Measurements from ENCODE around the gene PEX3. TPM values are rescaled to one million over a fixed set of nuclear protein-coding genes. Genes with fewer than 3 reads are reported as not detected.
A peak's percentile ranks its signal among the peaks of the same experiment; 100 is the strongest.

Gene PEX3, protein sequence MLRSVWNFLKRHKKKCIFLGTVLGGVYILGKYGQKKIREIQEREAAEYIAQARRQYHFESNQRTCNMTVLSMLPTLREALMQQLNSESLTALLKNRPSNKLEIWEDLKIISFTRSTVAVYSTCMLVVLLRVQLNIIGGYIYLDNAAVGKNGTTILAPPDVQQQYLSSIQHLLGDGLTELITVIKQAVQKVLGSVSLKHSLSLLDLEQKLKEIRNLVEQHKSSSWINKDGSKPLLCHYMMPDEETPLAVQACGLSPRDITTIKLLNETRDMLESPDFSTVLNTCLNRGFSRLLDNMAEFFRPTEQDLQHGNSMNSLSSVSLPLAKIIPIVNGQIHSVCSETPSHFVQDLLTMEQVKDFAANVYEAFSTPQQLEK
- total RNA-seq (2014; rRNA removed; shearing (Covaris generic); ENCODE audit: low replicate concordance): 8.8 and 25.7 TPM in 2 replicates

DNA sequence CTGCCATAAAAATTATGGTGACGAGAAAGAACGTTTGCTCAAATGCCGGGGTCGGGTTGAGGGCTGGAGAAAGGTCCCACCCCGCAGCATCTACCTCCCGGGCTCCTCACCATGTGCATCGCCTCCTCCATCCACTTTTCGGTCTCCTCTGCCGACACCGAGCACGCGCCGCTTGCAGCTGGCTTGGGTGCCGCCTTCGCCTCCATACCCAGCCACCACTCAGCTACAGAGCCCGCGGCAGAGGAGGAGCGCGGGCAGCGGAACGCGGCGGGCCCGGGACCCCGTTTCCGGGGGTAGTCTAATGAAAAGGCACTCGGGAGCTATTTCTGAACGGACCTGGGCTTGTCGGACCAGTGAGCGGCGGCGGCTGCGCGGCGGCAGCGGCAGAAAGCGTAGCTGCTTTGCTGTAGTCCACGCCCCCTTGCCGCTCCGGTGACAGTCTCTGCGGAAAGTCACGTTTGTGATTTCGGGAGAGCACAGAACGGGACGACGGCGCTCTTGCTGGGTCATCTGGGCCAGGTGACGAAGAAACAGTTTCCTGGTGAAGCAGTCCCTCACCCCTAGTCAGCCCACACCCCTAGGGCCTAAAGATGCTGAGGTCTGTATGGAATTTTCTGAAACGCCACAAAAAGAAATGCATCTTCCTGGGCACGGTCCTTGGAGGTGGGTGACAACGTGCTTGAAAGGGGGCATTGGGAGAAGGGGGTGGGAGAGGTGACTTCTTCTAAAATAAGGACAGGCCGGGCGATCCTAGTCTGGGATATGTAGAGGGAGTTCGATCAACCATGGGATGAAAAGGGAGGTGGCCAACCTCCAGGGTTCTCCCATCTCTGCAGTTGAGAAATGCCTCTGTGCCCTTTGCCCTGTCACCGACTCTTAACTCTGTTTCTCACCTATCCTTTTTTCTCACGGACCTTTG is at the start of gene PEX3, which contains the start of gene ADAT2:
Gene PEX3, plus strand, starts transcription at position 353 of the 919 bp plus-strand sequence. Its CDS starts 238 bp downstream, at position 591.
Gene ADAT2, minus strand, starts transcription at position 243 of the 919 bp plus-strand sequence. Its CDS starts 37 bp downstream, at position 206.
- in situ Hi-C loops (cut with HindIII; ENCODE audit: low pct_unique_long_range_greater_than_20kb, low sequenced_read_pairs): no loop called here
- DNase-seq (ENCODE audit: low read depth): peak; percentile 92

DNA sequence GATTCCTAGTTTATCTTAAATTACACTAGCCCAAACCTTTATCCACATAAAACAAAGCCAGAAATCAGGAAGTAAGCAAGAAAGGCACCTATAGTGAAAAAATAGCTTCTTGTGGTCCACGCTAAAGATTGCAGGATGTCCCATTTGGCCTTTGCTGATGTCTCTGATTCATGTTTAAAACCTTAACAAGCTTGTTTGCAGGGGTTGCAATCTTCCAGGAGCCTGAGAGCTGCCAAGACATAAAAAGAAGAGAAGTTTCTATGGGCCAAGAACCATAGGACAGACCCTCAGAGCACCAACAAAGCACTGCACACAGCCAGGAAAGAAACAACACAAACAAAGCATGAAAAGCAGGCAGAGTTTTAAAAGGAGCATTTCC is 49.5 kb upstream of the PEX3 start:
- DNase-seq (ENCODE audit: low read depth): no peak
- in situ Hi-C loops (cut with HindIII; ENCODE audit: low pct_unique_long_range_greater_than_20kb, low sequenced_read_pairs): no loop called here

GRCh38 chr6:143401636-143402370 is 48.8 kb upstream of the PEX3 start:
- in situ Hi-C loops (cut with HindIII; ENCODE audit: low pct_unique_long_range_greater_than_20kb, low sequenced_read_pairs): no loop called here

GRCh38 chr6:143402721-143403336 is 47.8 kb upstream of the PEX3 start:
- DNase-seq (ENCODE audit: low read depth): no peak
- in situ Hi-C loops (cut with HindIII; ENCODE audit: low pct_unique_long_range_greater_than_20kb, low sequenced_read_pairs): no loop called here

More at GRCh38 chr6:143401636-143402370, 48.8 kb upstream of the PEX3 start:
- no peak for DNase-seq (ENCODE audit: low read depth)

DNA sequence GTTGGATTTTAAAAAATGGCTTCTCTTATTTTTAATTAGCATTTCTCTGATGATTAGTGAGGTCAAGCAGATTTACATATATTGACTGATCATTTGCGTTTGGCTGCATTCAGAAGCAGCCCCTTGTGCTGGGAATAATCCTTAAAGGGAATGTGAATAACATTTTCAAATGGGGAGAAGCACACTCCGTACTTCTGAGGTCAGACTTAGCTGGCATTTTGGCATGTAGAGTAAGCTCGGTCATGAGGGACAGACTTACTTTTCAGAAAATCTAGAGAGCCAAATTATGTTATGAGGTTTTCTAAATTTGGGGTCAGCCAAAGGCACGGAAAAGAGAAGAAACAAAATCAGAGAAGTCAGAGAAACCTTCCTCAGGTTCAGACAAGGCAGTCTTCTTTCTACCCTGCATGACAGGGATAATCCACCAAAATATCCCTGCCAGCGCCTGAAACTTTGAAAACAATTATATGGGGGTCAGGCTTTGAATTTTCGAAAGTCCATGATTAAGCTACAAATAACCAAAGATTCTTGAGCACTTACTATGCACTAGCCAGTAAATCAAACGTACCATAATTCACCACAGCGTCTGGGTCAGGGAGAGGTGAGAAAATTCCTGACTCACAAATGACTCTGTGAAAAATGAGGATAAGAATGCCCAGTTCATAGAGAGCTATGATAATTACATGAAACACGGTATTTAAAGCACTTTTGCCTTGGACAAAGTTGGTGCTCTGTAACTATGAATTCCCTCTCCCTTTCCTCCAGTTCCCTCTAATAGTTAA is 45.0 kb upstream of the PEX3 start:
- peak; percentile 69 for DNase-seq (ENCODE audit: low read depth)
- in situ Hi-C loops (cut with HindIII; ENCODE audit: low pct_unique_long_range_greater_than_20kb, low sequenced_read_pairs): no loop called here

DNA sequence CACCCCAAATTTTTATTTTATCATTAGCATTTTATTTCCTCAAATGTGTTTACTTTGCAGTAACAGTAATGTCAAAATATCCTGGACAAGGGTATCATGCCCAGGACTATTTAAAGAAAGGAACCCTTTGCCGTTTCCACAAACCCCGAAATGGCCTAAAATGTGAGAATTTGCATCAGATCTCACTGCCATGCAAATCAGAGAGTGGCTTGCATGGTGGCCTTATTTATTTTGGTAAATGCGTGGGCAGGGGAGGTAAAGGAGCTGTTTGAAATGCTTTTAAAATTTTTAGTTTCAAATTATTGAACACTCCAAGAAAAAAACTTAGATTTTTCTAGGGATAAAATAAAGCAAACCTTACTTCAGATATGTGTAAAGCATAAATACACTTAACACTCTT is 43.9 kb upstream of the PEX3 start:
- in situ Hi-C loops (cut with HindIII; ENCODE audit: low pct_unique_long_range_greater_than_20kb, low sequenced_read_pairs): no loop called here
- DNase-seq (ENCODE audit: low read depth): no peak

DNA sequence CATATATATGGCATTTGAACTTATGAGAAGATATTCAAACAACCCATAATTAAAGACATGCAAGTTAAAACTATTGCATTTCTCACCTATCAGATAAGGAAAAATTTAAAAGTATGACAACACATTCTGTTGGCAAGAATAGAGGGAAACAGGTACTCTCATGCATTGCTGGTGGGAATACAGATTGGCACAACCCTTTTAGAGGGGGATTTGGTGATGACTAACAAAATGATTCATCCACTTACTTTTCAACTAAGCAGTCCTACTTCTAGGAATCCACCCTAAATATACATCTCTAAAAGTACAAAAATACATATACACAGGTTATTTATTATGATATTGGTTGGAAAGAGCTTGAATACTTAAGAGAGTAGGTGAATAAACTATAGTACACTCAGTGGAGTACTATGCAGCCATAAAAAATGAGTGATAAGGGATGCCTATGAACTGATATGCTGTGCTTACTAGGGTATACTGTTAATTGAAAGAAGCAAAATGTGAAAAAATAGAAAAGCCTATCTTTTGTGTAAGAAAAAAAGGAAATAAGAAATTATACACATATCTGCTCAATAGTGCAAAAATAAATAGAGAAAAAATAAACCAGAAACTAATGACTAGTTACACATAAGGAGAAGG is 42.3 kb upstream of the PEX3 start:
- in situ Hi-C loops (cut with HindIII; ENCODE audit: low pct_unique_long_range_greater_than_20kb, low sequenced_read_pairs): no loop called here
- DNase-seq (ENCODE audit: low read depth): no peak

- in situ Hi-C loops (cut with HindIII; ENCODE audit: low pct_unique_long_range_greater_than_20kb, low sequenced_read_pairs): no loop called here
- DNase-seq (ENCODE audit: low read depth): no peak
These were observed 41.8 kb upstream of the PEX3 start for GRCh38 chr6:143408787-143409162.

- DNase-seq (ENCODE audit: low read depth): peak; percentile 86
- in situ Hi-C loops (cut with HindIII; ENCODE audit: low pct_unique_long_range_greater_than_20kb, low sequenced_read_pairs): no loop called here
These were observed 39.7 kb upstream of the PEX3 start for GRCh38 chr6:143410859-143411270.

DNA sequence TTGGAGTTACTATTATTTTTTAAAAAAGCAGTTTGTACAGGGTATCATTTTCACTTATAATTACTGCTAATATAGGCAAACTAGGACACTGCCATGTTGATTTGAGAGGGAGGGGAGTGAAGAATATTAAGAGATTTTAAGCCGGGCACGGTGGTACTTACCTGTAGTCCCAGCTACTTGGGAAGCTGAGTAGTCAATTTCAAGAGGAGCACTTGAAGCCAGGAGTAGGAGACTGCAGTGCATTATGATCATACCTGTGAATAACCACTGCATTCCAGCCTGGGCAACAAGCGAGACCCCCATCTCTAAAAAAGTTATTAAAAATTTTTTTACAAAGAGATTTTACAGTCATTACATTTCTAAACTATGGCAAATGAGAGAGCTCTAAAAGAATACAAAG is 35.8 kb upstream of the PEX3 start:
- in situ Hi-C loops (cut with HindIII; ENCODE audit: low pct_unique_long_range_greater_than_20kb, low sequenced_read_pairs): no loop called here
- no peak for DNase-seq (ENCODE audit: low read depth)

DNA sequence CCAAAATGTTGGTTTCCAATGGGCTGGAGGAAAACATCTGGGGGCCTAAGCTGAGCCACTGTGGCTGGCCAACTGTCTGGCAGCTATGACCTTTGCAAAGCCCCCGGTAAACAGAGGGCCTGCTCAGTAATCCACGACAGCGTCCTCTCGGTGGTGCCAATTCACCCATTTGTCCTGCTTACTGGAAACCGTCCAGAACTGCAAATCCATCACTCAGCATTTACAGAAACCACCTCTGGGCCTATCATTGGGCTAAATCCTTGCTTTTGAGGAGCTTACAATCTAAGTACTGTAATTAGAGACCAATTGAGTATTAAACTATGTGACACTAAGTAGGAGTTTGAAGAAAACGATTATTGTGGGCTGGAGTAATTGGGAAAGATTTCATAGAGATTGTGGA is 31.1 kb upstream of the PEX3 start:
- DNase-seq (ENCODE audit: low read depth): no peak
- in situ Hi-C loops (cut with HindIII; ENCODE audit: low pct_unique_long_range_greater_than_20kb, low sequenced_read_pairs): no loop called here

DNA sequence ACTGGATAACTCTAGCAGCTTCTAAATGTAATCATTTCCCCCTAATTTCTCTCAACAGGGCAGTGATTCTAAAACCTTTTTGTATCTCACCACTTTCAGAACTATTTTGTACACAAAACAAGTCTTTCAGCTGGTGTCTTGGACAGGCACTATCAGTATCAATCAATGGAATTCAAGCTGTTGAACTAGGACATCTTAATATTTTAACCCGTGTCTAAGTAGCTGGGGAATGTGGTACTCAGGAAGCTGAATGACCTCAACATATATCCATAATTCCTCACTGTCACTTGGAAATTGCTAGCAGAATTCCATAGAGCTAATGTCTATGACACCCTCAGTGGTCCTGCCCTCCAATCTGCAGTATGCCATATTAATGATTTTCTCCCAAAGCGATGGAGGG is 24.6 kb upstream of the PEX3 start:
- DNase-seq (ENCODE audit: low read depth): no peak
- in situ Hi-C loops (cut with HindIII; ENCODE audit: low pct_unique_long_range_greater_than_20kb, low sequenced_read_pairs): no loop called here

DNA sequence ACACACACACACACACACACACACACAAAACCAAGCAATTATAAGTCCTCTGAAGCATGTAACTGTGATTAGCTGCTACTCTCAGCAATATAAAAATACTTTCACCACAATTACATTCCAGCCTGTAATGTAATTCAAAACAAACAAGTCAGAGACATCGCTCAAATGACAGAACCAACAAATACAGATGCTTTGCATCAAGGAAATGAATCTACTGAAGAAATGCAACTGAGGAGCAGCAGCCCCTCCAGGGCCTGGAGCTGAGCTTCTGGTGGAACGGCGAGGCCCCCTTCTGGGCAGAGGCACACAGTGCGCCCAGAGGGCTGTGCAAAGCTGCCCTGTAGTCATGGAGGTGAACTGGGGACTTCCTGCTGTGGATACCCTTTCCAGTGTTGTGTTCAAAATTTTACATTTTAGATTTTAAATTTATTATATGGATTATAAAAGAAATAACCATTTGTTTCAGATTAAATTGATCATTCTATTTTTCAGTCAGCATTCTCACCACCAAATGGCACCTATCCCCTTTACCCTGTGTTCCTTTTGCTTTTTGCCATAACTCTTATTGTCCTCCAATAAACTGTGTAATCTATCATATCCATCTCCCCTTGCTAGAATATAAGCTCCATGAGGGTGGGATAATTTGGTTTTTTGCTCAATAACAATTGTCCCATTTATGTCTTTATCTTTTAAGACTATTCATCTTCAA is 23.3 kb upstream of the PEX3 start:
- in situ Hi-C loops (cut with HindIII; ENCODE audit: low pct_unique_long_range_greater_than_20kb, low sequenced_read_pairs): no loop called here
- peak; percentile 84 for DNase-seq (ENCODE audit: low read depth)

- no peak for DNase-seq (ENCODE audit: low read depth)
- in situ Hi-C loops (cut with HindIII; ENCODE audit: low pct_unique_long_range_greater_than_20kb, low sequenced_read_pairs): no loop called here
These were observed 20.6 kb upstream of the PEX3 start for GRCh38 chr6:143429970-143430369.

DNA sequence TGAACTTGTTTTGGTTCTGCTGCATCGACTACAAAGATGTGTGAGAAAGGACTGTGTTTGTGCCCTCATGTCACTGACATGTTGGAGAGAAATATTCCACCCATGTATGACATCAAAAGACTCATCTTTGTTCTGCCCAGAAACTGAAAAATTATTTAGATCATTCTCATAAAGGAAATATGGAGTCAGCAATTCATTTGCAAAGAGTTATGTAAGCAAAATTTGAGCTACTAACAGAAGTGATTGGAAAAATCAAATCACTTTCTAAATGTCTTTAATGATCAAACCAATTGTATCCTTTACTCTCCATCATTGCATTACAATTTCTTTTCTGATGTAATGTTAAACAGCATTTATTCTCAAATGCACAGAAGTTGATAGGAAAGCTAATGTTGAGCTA is 19.4 kb upstream of the PEX3 start:
- DNase-seq (ENCODE audit: low read depth): no peak
- in situ Hi-C loops (cut with HindIII; ENCODE audit: low pct_unique_long_range_greater_than_20kb, low sequenced_read_pairs): no loop called here

- in situ Hi-C loops (cut with HindIII; ENCODE audit: low pct_unique_long_range_greater_than_20kb, low sequenced_read_pairs): no loop called here
These were observed 18.0 kb upstream of the PEX3 start for GRCh38 chr6:143432588-143432987.

More at GRCh38 chr6:143432588-143432987, 18.0 kb upstream of the PEX3 start:
- no peak for DNase-seq (ENCODE audit: low read depth)

Data from Caki2 (cell line).